AG09309 (cell line): ENCODE data around the gene COP1.

Source experiments
- DNase-seq: peaks from one replicate; pipeline ENCODE4 v3.0.0-alpha.2; 2010; ENCODE audit warnings: low read depth
- H3K4me3 ChIP-seq: 2 replicates; pipeline ENCODE4 v1.5.1; 2011; ENCODE audit warnings: mild to moderate bottlenecking, low read depth, low read length, moderate library complexity; ENCODE audit not compliant: control insufficient read depth
- CTCF ChIP-seq: IDR thresholded peaks from 2 replicates; pipeline ENCODE4 v1.5.1; 2011; ENCODE audit warnings: mild to moderate bottlenecking, low read depth, low read length, inconsistent platforms; ENCODE audit not compliant: insufficient read depth, control insufficient read depth; ENCODE audit errors: missing control alignments

COP1 gene

GRCh38 chr1:175902281-175902680, 304.8 kb downstream of the COP1 start:
- no peak for TF ChIP-seq CTCF
- DNase-seq = no peak
- no peak overlapping the region for H3K4me3 ChIP-seq

GRCh38 chr1:175901076-175901836, 305.8 kb downstream of the COP1 start:
- no peak overlapping the region for H3K4me3 ChIP-seq
- TF ChIP-seq CTCF = no peak
- DNase-seq = no peak

GRCh38 chr1:175900171-175900570, 306.9 kb downstream of the COP1 start:
- no peak for DNase-seq
- no peak overlapping the region for H3K4me3 ChIP-seq
- no peak for TF ChIP-seq CTCF

GRCh38 chr1:175895966-175896365, 311.1 kb downstream of the COP1 start:
- H3K4me3 ChIP-seq = no peak overlapping the region
- no peak for TF ChIP-seq CTCF
- DNase-seq = no peak
